PC-9 (cell line): ENCODE data around the gene RBPMS2. TPM values are rescaled to one million over a fixed set of nuclear protein-coding genes. Genes with fewer than 3 reads are reported as not detected.

Experiments used
- BruUV-seq: library from RNA; stranded (reverse); fragments of 400-500 nt; replicated peaks from 2 replicates; lab custom pipeline; 2021; lab: Mats Ljungman, UMichigan
- CTCF ChIA-PET: fragments of 300-600 bp; sonication (Branson Sonifier 250); formaldehyde crosslinking; loops from one replicate; lab custom pipeline; 2022; ENCODE audit warnings: antibody characterized with exemption; lab: Charles Lee
- POLR2A ChIA-PET: fragments of 300-600 bp; sonication (Branson Sonifier 250); formaldehyde crosslinking; loops from one replicate; lab custom pipeline; 2022; ENCODE audit warnings: antibody characterized with exemption; ENCODE audit not compliant: unreplicated experiment; lab: Charles Lee
- DNase-seq, 2 experiments: peaks; one replicate each; pipeline versions ENCODE4 v3.0.0 to v3.0.0-alpha.2; 2015 to 2022; ENCODE audit warnings: mixed read lengths in 1 of 2
- H2AFZ ChIP-seq: fragments of 200-600 bp; sonication (generic); 2 replicates; pipeline ENCODE4 v1.8.1; 2017; ENCODE audit warnings: antibody characterized with exemption
- H3F3A ChIP-seq: fragments of 200-600 bp; sonication (generic); 2 replicates; pipeline ENCODE4 v1.8.1; 2017; ENCODE audit warnings: antibody characterized with exemption, mild to moderate bottlenecking, low read depth; ENCODE audit not compliant: insufficient read depth
- H3K27ac ChIP-seq: fragments of 200-600 bp; sonication (generic); 2 replicates; pipeline ENCODE4 v1.6.1; 2016; ENCODE audit warnings: mixed run types
- H3K27me3 ChIP-seq: fragments of 200-600 bp; sonication (generic); 2 replicates; pipeline ENCODE4 v1.6.1; 2016; ENCODE audit warnings: low read depth, mixed run types; ENCODE audit not compliant: insufficient read depth
- H3K36me3 ChIP-seq: fragments of 200-600 bp; sonication (generic); 2 replicates; pipeline ENCODE4 v1.6.1; 2016; ENCODE audit warnings: low read depth, mixed run types
- H3K4me1 ChIP-seq: fragments of 200-600 bp; sonication (generic); replicated peaks from 2 replicates; pipeline ENCODE4 v1.6.1; 2016; ENCODE audit warnings: mixed run types; ENCODE audit not compliant: insufficient read depth
- H3K4me2 ChIP-seq: fragments of 200-600 bp; sonication (generic); 2 replicates; pipeline ENCODE4 v1.6.1; 2017; ENCODE audit warnings: mixed run types
- H3K4me3 ChIP-seq: fragments of 200-600 bp; sonication (generic); 2 replicates; pipeline ENCODE4 v1.6.1; 2016; ENCODE audit warnings: mixed run types
- H3K79me2 ChIP-seq: fragments of 200-600 bp; sonication (generic); 2 replicates; pipeline ENCODE4 v1.6.1; 2017; ENCODE audit warnings: low read depth, mixed run types
- H3K9me2 ChIP-seq: fragments of 200-600 bp; sonication (generic); 2 replicates; pipeline ENCODE4 v1.8.1; 2017; ENCODE audit warnings: mild to moderate bottlenecking; ENCODE audit not compliant: insufficient read depth
- H3K9me3 ChIP-seq: fragments of 200-600 bp; sonication (generic); 2 replicates; pipeline ENCODE4 v1.8.1; 2016; ENCODE audit warnings: low read depth; ENCODE audit not compliant: insufficient read depth
- H4K20me1 ChIP-seq: fragments of 200-600 bp; sonication (generic); 2 replicates; pipeline ENCODE4 v1.8.1; 2017; ENCODE audit not compliant: insufficient read depth
- EZH2 ChIP-seq: fragments of 200-600 bp; sonication (generic); IDR thresholded peaks from 2 replicates; pipeline ENCODE4 v1.8.0; 2017; ENCODE audit warnings: antibody characterized with exemption, low read depth
- intact Hi-C: fragments of 100-400 bp; cut with micrococcal nuclease; formaldehyde crosslinking; loops from one replicate; pipeline ENCODE4 v1.10.0; 2022; ENCODE audit not compliant: unreplicated experiment
- total RNA-seq: library from RNA; stranded (reverse); gene quantifications from 2 replicates; pipeline ENCODE4 v1.2.3, GENCODE V29; 2021
- TF ChIP-seq, protein P1 (sequence below): fragments of 200-600 bp; sonication (generic); conservative IDR thresholded peaks from 2 replicates; pipeline ENCODE4 v1.6.1; 2017; ENCODE audit warnings: mixed run types, antibody characterized with exemption, mild to moderate bottlenecking, moderate library complexity

The RBPMS2 gene
- total RNA-seq, 1 experiment from 2014 or later = 4.1 TPM

DNA sequence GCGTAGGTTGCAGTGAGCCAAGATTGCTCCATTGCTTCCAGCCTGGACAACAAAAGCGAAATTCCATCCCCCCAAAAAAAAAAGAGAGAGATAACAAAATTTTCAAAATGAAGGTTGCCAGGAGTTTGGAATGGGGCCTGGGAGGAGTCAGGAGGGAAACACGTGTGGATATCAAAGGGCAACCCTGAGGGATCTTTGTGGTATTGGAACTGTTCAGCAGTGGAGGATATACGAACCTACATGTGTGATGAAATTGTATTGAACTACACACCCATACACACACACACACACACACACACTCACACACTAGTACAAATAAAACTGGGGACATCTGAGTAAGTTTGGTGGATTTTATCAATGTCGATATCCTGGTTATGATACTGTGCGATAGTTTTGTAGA lies 61.8 kb downstream of the RBPMS2 start:
- no peak overlapping the region for H3K4me2 ChIP-seq
- CTCF ChIA-PET = no interaction called here
- POLR2A ChIA-PET = no interaction called here
- BruUV-seq = no TSS peak
- H3K27ac ChIP-seq = no peak overlapping the region
- no peaks in the 10 kb centered on the region for H4K20me1 ChIP-seq
- no peaks in the 10 kb centered on the region for H3K9me3 ChIP-seq
- no peak overlapping the region for H2AFZ ChIP-seq
- no peaks in the 10 kb centered on the region for H3K27me3 ChIP-seq
- intact Hi-C loops = no loop called here
- no peaks in the 10 kb centered on the region for H3K79me2 ChIP-seq
- no peak for DNase-seq
- TF ChIP-seq, protein P1, sequence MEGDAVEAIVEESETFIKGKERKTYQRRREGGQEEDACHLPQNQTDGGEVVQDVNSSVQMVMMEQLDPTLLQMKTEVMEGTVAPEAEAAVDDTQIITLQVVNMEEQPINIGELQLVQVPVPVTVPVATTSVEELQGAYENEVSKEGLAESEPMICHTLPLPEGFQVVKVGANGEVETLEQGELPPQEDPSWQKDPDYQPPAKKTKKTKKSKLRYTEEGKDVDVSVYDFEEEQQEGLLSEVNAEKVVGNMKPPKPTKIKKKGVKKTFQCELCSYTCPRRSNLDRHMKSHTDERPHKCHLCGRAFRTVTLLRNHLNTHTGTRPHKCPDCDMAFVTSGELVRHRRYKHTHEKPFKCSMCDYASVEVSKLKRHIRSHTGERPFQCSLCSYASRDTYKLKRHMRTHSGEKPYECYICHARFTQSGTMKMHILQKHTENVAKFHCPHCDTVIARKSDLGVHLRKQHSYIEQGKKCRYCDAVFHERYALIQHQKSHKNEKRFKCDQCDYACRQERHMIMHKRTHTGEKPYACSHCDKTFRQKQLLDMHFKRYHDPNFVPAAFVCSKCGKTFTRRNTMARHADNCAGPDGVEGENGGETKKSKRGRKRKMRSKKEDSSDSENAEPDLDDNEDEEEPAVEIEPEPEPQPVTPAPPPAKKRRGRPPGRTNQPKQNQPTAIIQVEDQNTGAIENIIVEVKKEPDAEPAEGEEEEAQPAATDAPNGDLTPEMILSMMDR = no peak
- no peak for TF ChIP-seq EZH2
- H3K4me3 ChIP-seq = no peak overlapping the region
- no peaks in the 10 kb centered on the region for H3K36me3 ChIP-seq
- no peaks in the 10 kb centered on the region for H3K4me1 ChIP-seq
- H3F3A ChIP-seq = no peaks in the 10 kb centered on the region
- no peaks in the 10 kb centered on the region for H3K9me2 ChIP-seq

- Histone ChIP-seq H3K79me2 (no peaks in the 10 kb centered on the region), H2AFZ (no peak overlapping the region), H3K27me3 (no peaks in the 10 kb centered on the region), H3K4me2 (no peak overlapping the region), H3K4me3 (no peak overlapping the region), H3K36me3 (no peaks in the 10 kb centered on the region), H3F3A (no peaks in the 10 kb centered on the region), H4K20me1 (no peaks in the 10 kb centered on the region), H3K9me3 (no peaks in the 10 kb centered on the region), H3K9me2 (no peaks in the 10 kb centered on the region), H3K4me1 (no peaks in the 10 kb centered on the region), H3K27ac (no peak overlapping the region)
- no peak for DNase-seq
- intact Hi-C loops = no loop called here
- ChIA-PET CTCF (no interaction called here), POLR2A (no interaction called here)
- TF ChIP-seq, protein P1 = no peak
- TF ChIP-seq EZH2 = no peak
- no TSS peak for BruUV-seq
Measured at GRCh38 chr15:64712353-64712752, 63.0 kb downstream of the RBPMS2 start.

- H3F3A ChIP-seq = no peaks in the 10 kb centered on the region
- no peaks in the 10 kb centered on the region for H3K9me3 ChIP-seq
- BruUV-seq = no TSS peak
- H3K36me3 ChIP-seq = no peaks in the 10 kb centered on the region
- no peak overlapping the region for H3K4me3 ChIP-seq
- H2AFZ ChIP-seq = no peak overlapping the region
- H3K79me2 ChIP-seq = no peaks in the 10 kb centered on the region
- H3K4me1 ChIP-seq = no peaks in the 10 kb centered on the region
- H3K27ac ChIP-seq = no peak overlapping the region
- no peaks in the 10 kb centered on the region for H4K20me1 ChIP-seq
- POLR2A ChIA-PET = no interaction called here
- no peak overlapping the region for H3K4me2 ChIP-seq
- no peaks in the 10 kb centered on the region for H3K27me3 ChIP-seq
- CTCF ChIA-PET = no interaction called here
- intact Hi-C loops = no loop called here
- no peaks in the 10 kb centered on the region for H3K9me2 ChIP-seq
- DNase-seq = no peak
- TF ChIP-seq EZH2 = no peak
- TF ChIP-seq, protein P1 = no peak
Measured at GRCh38 chr15:64710676-64711428, 64.5 kb downstream of the RBPMS2 start.
